H9 (cell line): ENCODE data around the gene AKR7A2. TPM values are rescaled to one million over a fixed set of nuclear protein-coding genes. Genes with fewer than 3 reads are reported as not detected.

Source experiments
- DNase-seq: peaks from one replicate; pipeline ENCODE4 v3.0.0-alpha.2; 2017
- H2AFZ ChIP-seq: one replicate; pipeline ENCODE4 v1.6.1; 2013; ENCODE audit warnings: mild to moderate bottlenecking, low read length, control low read depth, moderate library complexity
- H2AK5ac ChIP-seq: 2 replicates; pipeline ENCODE4 v1.6.1; 2013; ENCODE audit warnings: low read length, control low read depth, mixed read lengths; ENCODE audit not compliant: insufficient read length
- H2BK120ac ChIP-seq: one replicate; pipeline ENCODE4 v1.6.1; 2013; ENCODE audit warnings: low read depth, mild to moderate bottlenecking, low read length, control low read depth, inconsistent platforms; ENCODE audit not compliant: poor library complexity, severe bottlenecking
- H2BK12ac ChIP-seq: 2 replicates; pipeline ENCODE4 v1.6.1; 2013; ENCODE audit warnings: low read length, control low read depth, mixed read lengths, low read depth; ENCODE audit not compliant: insufficient read length
- H2BK15ac ChIP-seq: 2 replicates; pipeline ENCODE4 v1.6.1; 2013; ENCODE audit warnings: low read depth, low read length, control low read depth
- H2BK20ac ChIP-seq: one replicate; pipeline ENCODE4 v1.6.1; 2013; ENCODE audit warnings: low read depth, mild to moderate bottlenecking, low read length, control low read depth, inconsistent platforms; ENCODE audit not compliant: poor library complexity, severe bottlenecking
- H2BK5ac ChIP-seq: 2 replicates; pipeline ENCODE4 v1.6.1; 2013; ENCODE audit warnings: low read length, control low read depth, mixed read lengths; ENCODE audit not compliant: insufficient read length
- H3K14ac ChIP-seq: 2 replicates; pipeline ENCODE4 v1.6.1; 2013; ENCODE audit warnings: low read length, control low read depth; ENCODE audit not compliant: insufficient read depth
- H3K18ac ChIP-seq: 2 replicates; pipeline ENCODE4 v1.6.1; 2013; ENCODE audit warnings: low read depth, mild to moderate bottlenecking, mixed read lengths, low read length, control low read depth; ENCODE audit not compliant: insufficient read length
- H3K23ac ChIP-seq: 2 replicates; pipeline ENCODE4 v1.6.1; 2013; ENCODE audit warnings: low read length, control low read depth, mixed read lengths, low read depth; ENCODE audit not compliant: insufficient read length
- H3K23me2 ChIP-seq: 2 replicates; pipeline ENCODE4 v1.6.1; 2013; ENCODE audit warnings: low read depth, mild to moderate bottlenecking, mixed read lengths, low read length, control low read depth; ENCODE audit not compliant: insufficient read length, poor library complexity, severe bottlenecking
- H3K27ac ChIP-seq: 2 replicates; pipeline ENCODE4 v1.5.1; 2013; ENCODE audit warnings: low read length, control low read depth, mixed read lengths, low read depth; ENCODE audit not compliant: insufficient read length
- H3K27me3 ChIP-seq: 2 replicates; pipeline ENCODE4 v1.6.1; 2013; ENCODE audit warnings: low read length, control low read depth, inconsistent platforms; ENCODE audit not compliant: insufficient read depth
- H3K4ac ChIP-seq: 2 replicates; pipeline ENCODE4 v1.6.1; 2013; ENCODE audit warnings: low read depth, mild to moderate bottlenecking, control low read depth, inconsistent platforms, low read length, moderate library complexity
- H3K4me1 ChIP-seq: 2 replicates; pipeline ENCODE4 v1.6.1; 2013; ENCODE audit warnings: low read length, control low read depth, inconsistent platforms; ENCODE audit not compliant: insufficient read depth
- H3K4me2 ChIP-seq: 2 replicates; pipeline ENCODE4 v1.6.1; 2013; ENCODE audit warnings: low read length, control low read depth, mixed read lengths; ENCODE audit not compliant: insufficient read length, insufficient read depth
- H3K56ac ChIP-seq: 2 replicates; pipeline ENCODE4 v1.6.1; 2013; ENCODE audit warnings: low read depth, mild to moderate bottlenecking, mixed read lengths, low read length, control low read depth; ENCODE audit not compliant: insufficient read length
- H3K79me1 ChIP-seq: 2 replicates; pipeline ENCODE4 v1.6.1; 2013; ENCODE audit warnings: low read depth, mild to moderate bottlenecking, moderate library complexity, low read length, control low read depth, inconsistent platforms; ENCODE audit not compliant: insufficient read depth, poor library complexity, severe bottlenecking
- H3K79me2 ChIP-seq: 2 replicates; pipeline ENCODE4 v1.6.1; 2013; ENCODE audit warnings: low read length, control low read depth, inconsistent platforms; ENCODE audit not compliant: insufficient read depth
- H3K9ac ChIP-seq: 2 replicates; pipeline ENCODE4 v1.6.1; 2013; ENCODE audit warnings: low read length, control low read depth, mixed read lengths; ENCODE audit not compliant: insufficient read length; ENCODE audit errors: extremely low read depth
- H3K9me3 ChIP-seq: one replicate; pipeline ENCODE4 v1.6.1; 2013; ENCODE audit warnings: low read depth, low read length, inconsistent platforms; ENCODE audit not compliant: control insufficient read depth
- H3T11ph ChIP-seq: one replicate; pipeline ENCODE4 v1.6.1; 2013; ENCODE audit warnings: mild to moderate bottlenecking, low read length, control low read depth, inconsistent platforms
- H4K20me1 ChIP-seq: one replicate; pipeline ENCODE4 v1.6.1; 2013; ENCODE audit not compliant: control insufficient read depth, insufficient read length, insufficient read depth
- H4K5ac ChIP-seq: 2 replicates; pipeline ENCODE4 v1.6.1; 2013; ENCODE audit warnings: low read depth, mild to moderate bottlenecking, mixed read lengths, low read length, control low read depth; ENCODE audit not compliant: insufficient read length
- H4K8ac ChIP-seq: replicated peaks from 2 replicates; pipeline ENCODE4 v1.6.1; 2013; ENCODE audit warnings: low read length, control low read depth, mixed read lengths, low read depth; ENCODE audit not compliant: insufficient read length
- H4K91ac ChIP-seq: 2 replicates; pipeline ENCODE4 v1.6.1; 2013; ENCODE audit warnings: low read depth, mild to moderate bottlenecking, moderate library complexity, mixed read lengths, low read length, control low read depth; ENCODE audit not compliant: insufficient read length
- H3K27ac Mint-ChIP-seq, 3 experiments: 2 replicates in 2 of 3; 3 replicates in 1 of 3; pipeline ENCODE4 v1.8.0; 2020 to 2021; ENCODE audit warnings: mixed read lengths in 3 of 3, mild to moderate bottlenecking in 1 of 3, moderate library complexity in 1 of 3
- H3K27me3 Mint-ChIP-seq: 2 replicates; pipeline ENCODE4 v1.8.0; 2021; ENCODE audit warnings: low read depth, mild to moderate bottlenecking, moderate library complexity, mixed read lengths
- H3K36me3 Mint-ChIP-seq, 3 experiments: 2 replicates in 2 of 3; 3 replicates in 1 of 3; pipeline ENCODE4 v1.8.0; 2020 to 2021; ENCODE audit warnings: low read depth in 3 of 3, mixed read lengths in 3 of 3; ENCODE audit not compliant: insufficient read depth in 1 of 3
- H3K4me1 Mint-ChIP-seq, 2 experiments: 2 replicates each; pipeline ENCODE4 v1.8.0; 2020; ENCODE audit warnings: mixed read lengths in 2 of 2
- H3K4me3 Mint-ChIP-seq, 2 experiments: 2 replicates in 1 of 2; 3 replicates in 1 of 2; pipeline ENCODE4 v1.8.0; 2020 to 2021; ENCODE audit warnings: mild to moderate bottlenecking in 2 of 2, mixed read lengths in 2 of 2, moderate library complexity in 1 of 2
- H3K9me3 Mint-ChIP-seq, 2 experiments: 2 replicates in 1 of 2; 3 replicates in 1 of 2; pipeline ENCODE4 v1.8.0; 2020; ENCODE audit warnings: mild to moderate bottlenecking in 2 of 2, mixed read lengths in 2 of 2, moderate library complexity in 1 of 2
- CTCF ChIP-seq: fragments of 200-600 bp; sonication (generic); conservative IDR thresholded peaks from 3 replicates; pipeline ENCODE4 v1.8.0; 2021; ENCODE audit warnings: antibody characterized with exemption, mild to moderate bottlenecking
- WGBS: extraction: QIAGEN DNeasy Blood & Tissue Kit; methylation state at CpG from one replicate; pipeline ENCODE4 v1.1.7; 2013; ENCODE audit warnings: missing lambda C conversion rate, low lambda C conversion rate, mixed read lengths; ENCODE audit not compliant: insufficient read length; ENCODE audit errors: extremely low coverage; 5-methylcytosine and 5-hydroxymethylcytosine counted together
- total RNA-seq: library from RNA; stranded (reverse); gene quantifications from 2 replicates; pipeline ENCODE4 v1.2.1, GENCODE V29; 2021

AKR7A2 gene
- total RNA-seq, 1 experiment from 2014 or later = 50.3 TPM

GRCh38 chr1:19351873-19352272, 39.9 kb upstream of the AKR7A2 start:
- Histone ChIP-seq H3T11ph (no peak overlapping the region), H3K23me2 (no peaks in the 10 kb centered on the region), H2AK5ac (no peak overlapping the region), H2AFZ (no peak overlapping the region), H3K4me2 (no peak overlapping the region), H3K4ac (no peak overlapping the region), H3K79me2 (no peaks in the 10 kb centered on the region), H2BK5ac (no peak overlapping the region), H4K5ac (no peak overlapping the region), H3K23ac (no peak overlapping the region), H3K56ac (no peak overlapping the region), H2BK12ac (no peak overlapping the region), H3K14ac (no peak overlapping the region), H3K27ac (no peak overlapping the region), H2BK20ac (no peak overlapping the region), H4K20me1 (no peaks in the 10 kb centered on the region), H2BK15ac (no peak overlapping the region), H4K91ac (no peak overlapping the region), H3K9ac (no peak overlapping the region), H3K18ac (no peak overlapping the region), H2BK120ac (no peak overlapping the region), H4K8ac (no peak overlapping the region), H3K79me1 (no peaks in the 10 kb centered on the region), H3K27me3 (no peaks in the 10 kb centered on the region), H3K9me3 (no peaks in the 10 kb centered on the region), H3K4me1 (0 out of 2 replicates have a peak, but pooled peaks cover 3% of the 10 kb centered on the region)
- H3K36me3 Mint-ChIP-seq = peaks cover 33 to 67% (median 61%) of the 10 kb centered on the region in 3 experiments
- no peak for TF ChIP-seq CTCF
- H3K4me3 Mint-ChIP-seq = no peak overlapping the region
- no peak for DNase-seq
- peak overlapping the region; percentile 31 to 53 (median 52); a peak in 3 of 7 replicates for H3K27ac Mint-ChIP-seq
- peaks cover 22 to 32% of the 10 kb centered on the region in 2 experiments for H3K4me1 Mint-ChIP-seq
- no CpG with 5 or more reads among the region's 10 CpGs for WGBS
- H3K27me3 Mint-ChIP-seq = no peaks in the 10 kb centered on the region; the same call in none of the 2 replicates
- H3K9me3 Mint-ChIP-seq = no peaks in the 10 kb centered on the region
